Glomerular visceral epithelial cell (primary cell): ENCODE data around the gene PFKFB4.

Experiments used
- DNase-seq: peaks from one replicate; pipeline ENCODE4 v3.0.0-alpha.2; 2016; ENCODE audit errors: extremely low spot score

PFKFB4 gene

DNA sequence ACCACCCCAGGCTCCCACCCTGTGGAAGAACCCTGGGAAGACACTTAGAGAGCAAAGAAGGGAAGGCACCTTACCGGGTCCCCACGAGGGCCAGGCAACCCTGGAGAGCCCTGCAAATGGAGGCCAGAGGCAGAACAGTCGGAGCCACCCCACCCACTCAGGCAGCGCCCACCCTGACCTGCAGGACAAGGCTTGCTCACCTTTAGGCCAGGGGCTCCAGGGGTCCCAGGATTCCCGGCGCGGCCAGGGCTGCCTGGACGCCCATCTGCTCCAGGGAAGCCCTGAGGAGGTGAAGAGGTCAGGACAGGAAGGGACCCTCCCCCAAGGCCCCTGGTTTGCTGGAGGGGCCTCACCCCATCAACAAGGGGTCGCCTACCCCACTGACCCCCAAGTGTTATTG lies 28.2 kb upstream of the PFKFB4 start:
- no peak for DNase-seq

DNA sequence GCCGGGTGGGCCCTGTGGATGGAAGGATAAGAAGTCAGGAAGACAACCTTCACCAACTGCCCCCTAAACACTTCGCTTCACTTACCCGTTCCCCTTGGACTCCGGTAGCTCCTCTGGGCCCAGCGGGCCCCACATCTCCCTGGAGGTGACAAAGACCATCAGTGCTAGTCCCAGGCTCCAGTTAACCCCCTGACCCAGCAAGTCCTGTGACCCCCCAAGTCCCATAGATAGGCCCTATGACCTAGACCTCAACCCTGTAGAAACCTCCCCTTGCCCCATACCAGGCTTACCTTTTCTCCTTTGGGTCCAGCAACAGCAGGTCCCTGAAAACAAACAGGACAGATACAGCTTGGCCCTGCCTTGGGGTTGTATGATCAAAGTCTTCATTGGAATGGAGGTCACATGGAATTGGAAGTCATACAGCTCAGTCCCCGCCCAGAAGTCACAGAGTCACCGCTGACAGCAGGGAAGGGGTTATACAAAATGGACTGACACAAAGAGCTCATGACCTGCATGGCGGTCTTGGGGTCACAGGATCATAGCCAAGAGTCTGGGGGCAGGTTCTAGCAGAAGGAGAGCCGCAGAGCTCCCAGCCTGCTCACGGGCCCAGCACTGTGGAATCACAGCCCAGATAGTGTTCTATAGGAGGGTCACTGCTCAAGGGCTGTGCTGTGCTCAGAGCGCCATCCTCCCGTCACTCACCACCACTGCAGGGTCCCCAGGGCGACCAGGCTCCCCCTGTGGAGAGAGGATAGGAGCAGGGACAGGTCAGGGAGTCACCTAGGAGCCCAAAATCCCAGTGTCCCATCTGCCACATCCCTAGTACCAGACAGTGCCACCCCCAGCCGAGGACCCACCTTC lies 25.2 kb upstream of the PFKFB4 start:
- no peak for DNase-seq

DNA sequence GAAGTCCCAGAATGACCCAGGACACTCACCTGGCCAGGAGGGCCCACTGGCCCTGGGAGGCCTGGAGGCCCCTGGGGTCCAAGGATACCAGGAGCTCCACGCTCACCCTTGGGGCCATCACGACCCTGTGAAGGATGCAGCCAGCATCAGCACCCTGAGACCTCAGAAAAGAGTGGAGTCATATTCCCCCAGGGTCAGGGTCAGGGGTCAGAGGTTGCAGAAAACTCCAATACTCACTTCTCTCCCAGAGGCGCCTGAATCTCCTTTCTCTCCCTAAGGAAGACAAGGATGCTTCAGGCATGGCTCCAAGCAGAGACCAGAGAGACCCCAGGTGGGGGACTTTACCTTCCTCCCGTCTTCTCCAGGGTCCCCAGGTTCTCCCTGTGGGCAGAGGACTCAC lies 20.0 kb upstream of the PFKFB4 start:
- DNase-seq = no peak

DNA sequence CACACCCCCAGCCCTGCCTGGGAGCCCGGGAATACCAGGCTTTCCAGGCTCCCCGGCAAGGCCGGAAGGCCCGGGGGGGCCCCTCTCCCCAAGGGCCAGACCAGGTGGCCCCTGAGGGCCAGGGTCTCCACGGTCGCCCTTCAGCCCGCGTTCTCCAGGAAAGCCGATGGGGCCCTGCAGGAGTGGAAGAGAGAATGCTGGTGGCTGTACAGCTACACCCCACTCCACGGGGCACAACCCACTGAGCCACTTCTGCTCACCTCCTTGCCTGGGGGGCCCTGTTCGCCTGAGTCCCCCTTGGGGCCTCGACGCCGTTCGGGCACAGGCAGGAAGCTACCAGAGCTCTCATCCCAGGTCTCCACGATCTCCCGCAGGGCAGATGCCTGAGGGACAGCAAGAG lies 18.8 kb upstream of the PFKFB4 start:
- no peak for DNase-seq

DNA sequence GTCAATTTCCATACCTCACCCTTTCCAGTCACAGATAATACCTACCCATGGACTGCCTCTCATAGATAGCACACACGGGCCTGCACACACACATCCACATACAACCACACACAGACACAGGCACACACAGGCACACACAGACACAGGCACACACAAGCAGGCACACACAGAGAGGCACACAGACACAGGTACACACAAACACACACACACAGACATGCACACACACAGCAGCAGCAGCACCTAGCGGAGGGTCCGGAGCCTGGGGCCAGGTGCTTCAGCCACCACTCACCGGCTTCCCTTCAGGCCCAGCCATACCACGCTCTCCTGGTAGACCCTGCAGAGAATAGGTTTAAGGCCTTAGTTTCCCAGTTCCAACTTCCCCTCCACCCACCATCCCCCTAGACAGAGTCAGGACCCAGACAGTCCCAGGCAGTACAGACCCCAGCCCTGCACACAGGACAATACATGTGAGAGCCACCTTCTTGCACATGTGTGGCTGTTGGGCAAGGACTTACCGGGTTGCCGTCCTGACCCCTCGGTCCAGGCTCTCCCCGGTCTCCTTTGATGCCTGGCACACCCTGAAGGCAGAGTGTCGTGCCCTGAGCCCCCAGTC lies 17.5 kb upstream of the PFKFB4 start:
- no peak for DNase-seq

DNA sequence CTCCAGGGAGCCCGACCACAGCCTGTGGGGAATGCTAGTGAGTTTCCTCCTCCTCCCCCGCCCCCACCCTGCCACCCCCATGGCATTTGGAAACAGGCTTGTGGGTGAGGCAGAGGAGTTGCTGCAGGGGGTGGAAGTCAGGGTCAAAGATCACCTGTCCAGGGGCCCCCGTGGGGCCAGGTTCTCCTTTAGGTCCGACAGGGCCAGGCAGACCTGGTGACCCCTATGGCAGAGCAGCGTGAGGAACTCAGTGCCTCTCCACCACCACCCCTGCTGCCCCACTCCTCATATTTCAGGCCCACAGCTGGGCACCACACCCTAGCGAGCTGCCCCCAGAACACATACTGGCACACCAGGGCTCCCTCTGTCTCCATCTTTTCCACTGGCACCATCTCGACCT lies 15.9 kb upstream of the PFKFB4 start:
- no peak for DNase-seq

DNA sequence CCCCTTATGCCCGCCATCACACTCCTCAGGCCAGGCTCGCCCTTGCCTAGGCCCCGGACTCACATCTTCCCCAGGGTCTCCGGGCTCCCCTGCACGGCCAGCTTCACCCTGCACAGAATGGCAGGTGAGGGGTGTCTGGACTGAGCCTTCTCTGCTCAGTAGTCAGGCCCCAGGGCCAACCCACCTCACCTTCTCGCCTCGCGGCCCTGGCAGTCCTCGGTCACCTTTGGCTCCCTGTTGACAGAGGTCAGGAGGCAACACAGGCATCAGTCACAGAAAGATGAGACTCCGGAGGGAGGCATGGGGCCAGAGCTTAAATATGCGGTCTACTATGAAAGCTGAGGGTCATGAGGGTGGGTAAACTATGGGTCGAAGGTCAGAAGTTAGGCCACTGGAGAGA lies 15.3 kb upstream of the PFKFB4 start:
- DNase-seq = no peak

DNA sequence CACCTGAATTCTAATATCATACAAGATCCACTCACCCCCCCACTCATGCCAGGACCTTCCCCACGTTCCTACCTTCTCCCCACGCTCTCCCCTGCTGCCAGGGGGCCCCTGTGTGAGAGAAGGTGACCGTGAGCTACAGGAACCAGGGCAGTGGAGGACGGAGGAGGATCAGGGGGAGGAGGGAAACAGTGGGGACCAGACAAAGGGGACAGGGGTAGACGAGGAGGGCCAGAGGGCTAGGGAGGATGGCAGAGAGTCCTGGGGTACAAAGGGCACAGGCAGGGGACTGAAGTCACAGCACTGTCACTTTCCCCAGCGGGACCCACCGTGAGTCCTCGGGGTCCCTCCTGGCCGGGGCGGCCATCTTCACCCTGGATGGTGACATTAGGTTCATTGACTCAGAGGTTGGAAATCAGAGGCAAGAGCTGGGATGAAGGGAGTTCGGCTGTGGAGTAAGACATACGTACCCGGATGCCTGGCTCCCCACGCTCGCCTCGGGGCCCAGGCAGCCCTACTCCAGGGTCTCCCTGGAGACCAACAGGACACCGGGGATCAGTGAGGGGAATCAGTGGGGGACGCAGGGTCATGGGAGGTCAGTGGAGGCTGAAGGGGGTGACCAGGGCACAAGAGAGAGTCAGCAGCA lies 13.3 kb upstream of the PFKFB4 start:
- no peak for DNase-seq

DNA sequence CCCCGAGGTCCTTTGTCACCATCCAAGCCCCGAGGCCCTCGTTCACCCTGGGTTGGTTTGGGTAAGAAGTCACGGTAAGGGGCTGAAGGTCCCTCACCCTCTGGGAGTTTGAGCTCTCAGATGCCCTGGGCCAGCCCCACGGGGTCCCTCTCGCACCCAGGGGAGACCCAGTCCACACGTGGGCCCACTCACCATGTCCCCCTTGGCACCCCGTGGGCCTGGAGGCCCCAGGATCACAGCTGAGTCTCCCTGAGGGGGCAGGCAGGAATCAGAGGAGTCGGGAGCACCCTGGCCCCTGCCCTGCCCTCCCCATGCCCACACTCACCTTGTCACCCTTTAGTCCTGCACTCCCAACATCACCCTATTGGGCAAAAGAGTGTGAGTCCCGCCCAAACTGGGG lies 12.8 kb upstream of the PFKFB4 start:
- DNase-seq = no peak

DNA sequence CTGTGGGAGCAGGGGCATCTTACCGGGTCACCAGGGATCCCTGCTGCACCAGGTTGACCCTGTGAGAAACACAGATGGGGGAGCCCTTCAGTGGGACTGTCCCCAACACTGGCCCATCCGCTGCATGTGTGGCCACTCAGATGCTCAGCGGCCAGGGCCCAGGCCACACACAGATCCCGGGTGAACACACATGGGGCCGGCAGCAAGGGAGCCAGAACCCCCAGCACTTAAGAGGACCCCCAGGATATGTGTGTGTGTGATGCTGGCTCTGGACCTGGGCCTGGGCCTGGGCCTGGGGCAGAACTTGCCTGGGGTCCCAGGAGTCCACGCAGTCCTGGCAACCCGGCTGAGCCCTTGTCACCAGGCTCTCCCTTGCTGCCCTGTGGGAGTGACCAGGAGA lies 11.9 kb upstream of the PFKFB4 start:
- DNase-seq = no peak

DNA sequence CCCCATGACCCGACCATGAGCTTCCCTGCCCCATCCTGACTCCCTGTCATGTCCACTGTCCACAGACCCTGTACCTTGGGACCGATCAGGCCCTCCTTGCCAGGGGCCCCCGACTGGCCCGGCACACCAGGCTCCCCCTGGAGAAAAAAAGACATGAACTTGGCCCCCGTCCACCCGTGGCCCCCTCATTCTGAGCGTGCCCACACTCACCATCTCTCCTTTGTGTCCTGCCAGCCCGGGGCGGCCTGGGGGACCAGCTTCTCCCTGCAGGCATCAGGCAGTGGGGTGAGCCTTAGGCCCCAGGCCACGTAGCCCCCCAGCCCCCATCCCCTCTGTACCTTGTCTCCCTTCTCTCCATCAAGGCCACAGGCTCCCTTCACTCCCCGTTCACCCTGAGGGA lies 10.9 kb upstream of the PFKFB4 start:
- DNase-seq = no peak

DNA sequence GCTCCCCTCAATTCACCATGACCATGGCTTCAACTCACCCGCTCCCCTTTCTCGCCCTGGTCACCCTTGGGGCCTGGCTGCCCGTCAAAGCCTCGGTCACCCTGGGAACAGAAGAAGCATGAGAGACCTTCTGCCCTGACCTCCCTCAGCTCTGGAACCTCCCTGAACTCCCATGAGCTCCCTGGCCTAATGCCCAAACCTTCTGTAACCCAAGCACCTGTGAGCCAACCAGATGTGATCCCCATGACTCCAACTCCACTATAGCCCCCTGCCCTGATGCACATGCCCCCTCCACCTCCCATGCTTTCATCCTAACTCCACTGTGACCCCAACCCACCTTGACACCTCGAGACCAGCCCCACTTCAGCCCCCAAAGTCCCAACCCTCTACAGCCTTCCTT lies 10.5 kb upstream of the PFKFB4 start:
- DNase-seq = no peak

DNA sequence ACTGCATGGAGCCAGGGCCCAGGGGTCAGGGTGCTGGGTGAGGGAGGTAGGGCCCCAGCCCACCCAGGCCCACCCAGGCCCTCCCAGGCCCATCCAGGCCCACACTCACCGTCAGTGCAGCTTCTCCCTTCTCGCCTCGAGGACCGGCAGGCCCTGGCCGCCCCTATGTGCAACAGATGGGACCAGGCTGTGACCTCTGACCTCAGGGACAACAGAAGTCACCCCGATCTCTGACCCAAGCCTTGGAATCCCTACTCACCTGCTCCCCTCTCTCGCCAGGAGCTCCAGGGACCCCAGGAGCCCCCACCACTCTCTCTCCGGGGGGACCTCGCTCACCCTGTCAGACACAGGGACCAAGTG lies 9.8 kb upstream of the PFKFB4 start:
- DNase-seq = no peak

DNA sequence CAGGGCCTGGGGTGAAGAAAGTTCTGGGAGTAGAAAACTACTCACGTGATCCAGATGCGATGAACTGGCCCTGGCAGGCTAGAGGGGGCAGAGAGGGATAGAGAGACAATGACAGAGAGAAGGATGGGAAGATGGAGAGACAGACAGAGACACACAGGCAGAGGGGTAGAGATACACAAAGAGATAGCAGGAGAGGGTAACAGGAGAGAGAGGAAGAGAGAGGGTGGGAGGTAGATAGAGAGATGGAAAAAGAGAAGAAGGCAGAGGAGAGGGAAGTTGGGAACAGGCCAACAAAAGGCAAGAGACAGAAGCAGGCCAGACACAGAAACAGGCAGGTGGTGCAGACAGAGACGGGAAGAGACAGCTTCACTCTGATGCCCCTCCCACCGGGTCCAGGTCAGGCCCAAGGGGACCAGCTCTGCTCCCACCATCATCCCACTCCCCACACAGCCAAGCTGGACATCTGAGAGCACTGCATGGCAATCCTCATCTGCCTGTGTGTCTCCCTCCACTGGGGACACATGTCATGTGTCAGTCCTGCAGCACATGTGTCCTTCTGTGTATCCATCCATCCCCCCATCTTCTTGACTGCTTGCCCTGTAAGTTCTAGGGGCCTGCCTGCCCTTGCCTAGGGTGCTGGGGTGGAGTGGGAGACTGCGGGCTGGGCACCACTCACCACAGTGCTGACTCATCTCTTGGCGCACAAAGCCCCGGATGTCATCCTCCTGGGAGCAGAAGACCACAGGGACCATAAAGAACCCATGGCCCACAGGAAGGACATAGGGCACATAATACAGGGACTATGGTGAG lies 9.2 kb upstream of the PFKFB4 start:
- DNase-seq = peak; percentile 80

DNA sequence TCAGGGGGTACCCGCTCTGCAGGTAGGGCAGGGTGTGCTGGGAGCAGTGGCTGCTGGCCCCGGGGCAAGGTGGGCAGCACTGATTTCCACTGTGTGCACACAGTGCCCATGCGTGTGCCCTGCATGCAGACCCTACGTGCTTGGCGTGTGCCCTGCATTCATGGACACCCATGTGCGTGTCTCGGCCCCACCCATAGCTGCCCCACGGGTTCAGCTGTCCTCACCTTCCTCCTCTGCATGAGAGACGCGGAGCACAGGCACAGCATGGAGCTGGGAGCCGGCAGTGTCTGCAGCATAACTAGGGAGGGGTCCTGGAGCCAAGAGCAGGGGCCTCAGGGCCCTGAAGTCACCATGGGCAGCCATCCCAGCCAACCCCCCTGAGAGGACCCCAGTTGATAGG lies 8.6 kb upstream of the PFKFB4 start:
- no peak for DNase-seq

DNA sequence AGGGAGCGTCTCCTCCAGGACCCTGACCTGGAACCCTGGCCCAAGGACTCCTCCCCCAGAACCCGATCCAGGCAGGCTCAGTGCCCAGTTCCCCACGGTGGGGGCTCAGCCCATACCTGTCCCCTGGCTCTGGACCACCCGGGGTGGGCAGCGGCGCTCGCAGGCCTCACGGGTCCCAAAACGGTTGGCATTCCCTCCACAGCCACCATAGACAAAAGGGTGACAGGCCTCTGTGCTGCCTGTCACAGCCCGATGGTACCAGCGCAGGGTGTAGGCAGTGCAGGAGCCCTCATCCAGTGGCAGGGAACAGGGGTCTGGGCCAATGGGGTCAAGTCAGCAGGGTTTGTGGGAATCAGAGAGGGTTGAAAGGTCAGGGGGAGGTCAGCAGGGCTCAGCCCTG lies 8.1 kb upstream of the PFKFB4 start:
- DNase-seq = no peak

DNA sequence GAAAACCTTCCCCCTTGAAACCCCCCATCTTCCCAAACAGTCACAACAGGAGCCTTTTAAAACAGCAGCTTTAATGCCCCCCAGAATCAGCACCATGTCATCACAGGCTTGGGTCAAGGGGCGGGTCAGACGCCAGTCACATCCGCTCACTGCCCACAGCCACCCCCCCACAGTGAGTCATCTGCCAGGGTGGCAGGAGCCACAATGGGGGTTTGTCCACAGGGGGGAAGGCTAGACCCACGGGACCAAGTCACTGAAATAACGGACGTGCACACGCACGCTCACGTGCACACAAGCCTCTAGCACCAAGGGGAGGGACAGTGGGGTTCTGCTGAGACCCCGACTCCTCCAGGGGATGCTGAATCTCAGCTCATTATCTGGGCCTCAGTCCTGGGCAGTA lies 7.4 kb upstream of the PFKFB4 start:
- peak; percentile 87 for DNase-seq

DNA sequence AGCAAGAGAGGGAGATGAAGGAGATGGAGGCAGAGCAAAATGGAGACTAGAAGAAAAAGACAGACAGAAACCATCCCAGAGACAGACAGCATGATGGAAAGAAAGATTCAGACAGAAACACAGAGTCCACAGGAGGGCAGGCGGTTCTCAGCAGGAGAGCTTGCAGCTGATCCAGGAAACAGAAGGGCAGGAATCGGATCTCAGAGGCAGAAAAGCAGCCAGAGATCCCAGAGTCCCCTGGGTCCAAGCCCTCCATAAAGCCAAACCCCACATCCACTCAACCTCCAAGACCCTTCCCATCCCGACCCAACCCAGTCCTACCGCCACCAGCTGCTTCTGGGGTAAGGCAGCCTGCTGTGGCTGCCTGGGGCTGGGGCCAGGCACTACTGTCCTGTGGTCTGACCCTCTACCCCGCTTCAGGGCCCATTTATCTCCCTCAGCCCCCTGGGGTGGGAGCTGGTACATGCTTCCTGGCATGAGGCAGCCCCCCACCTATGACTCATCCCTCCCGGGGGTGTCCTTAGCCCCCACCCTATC lies 6.8 kb upstream of the PFKFB4 start, which contains the start of gene UCN2:
Gene UCN2 (minus strand): TSS at position 400 of the 537 bp plus-strand sequence. CDS start 657 bp downstream, outside the sequence.
- no peak for DNase-seq

DNA sequence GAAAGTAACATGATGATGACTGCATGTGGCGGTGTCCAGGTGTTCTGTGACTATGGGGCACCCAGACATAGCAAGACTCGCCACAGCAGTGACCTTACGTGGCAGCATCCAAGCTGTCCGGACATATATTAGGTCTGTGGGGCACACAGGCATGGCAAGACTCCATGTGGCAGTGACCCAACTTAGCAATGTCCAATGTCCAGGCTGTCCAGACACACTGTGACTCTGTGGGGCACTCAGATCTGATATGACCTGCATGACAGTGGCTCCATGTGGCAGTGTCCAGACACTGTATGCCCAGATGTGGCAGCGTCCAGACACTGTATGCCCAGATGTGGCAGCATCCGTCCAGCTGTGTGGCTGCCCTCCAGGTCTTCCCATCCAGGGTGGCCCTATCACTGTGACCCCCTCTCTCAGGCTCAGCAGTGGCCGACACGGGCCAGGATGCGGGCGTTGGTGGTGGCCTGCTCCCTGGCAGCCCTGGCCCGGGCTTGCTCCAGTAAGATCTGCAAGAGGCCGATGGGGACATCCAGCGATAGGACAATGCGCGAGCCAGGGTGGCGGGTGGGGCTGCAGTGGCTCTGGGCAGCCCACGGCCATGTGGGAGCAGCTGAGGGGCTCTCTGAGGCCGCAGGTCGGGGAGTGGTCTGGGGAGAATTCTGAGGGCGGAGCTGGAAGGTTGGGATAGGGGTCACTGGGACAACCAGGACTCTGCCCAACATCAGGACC lies 5.9 kb upstream of the PFKFB4 start:
- DNase-seq = no peak

DNA sequence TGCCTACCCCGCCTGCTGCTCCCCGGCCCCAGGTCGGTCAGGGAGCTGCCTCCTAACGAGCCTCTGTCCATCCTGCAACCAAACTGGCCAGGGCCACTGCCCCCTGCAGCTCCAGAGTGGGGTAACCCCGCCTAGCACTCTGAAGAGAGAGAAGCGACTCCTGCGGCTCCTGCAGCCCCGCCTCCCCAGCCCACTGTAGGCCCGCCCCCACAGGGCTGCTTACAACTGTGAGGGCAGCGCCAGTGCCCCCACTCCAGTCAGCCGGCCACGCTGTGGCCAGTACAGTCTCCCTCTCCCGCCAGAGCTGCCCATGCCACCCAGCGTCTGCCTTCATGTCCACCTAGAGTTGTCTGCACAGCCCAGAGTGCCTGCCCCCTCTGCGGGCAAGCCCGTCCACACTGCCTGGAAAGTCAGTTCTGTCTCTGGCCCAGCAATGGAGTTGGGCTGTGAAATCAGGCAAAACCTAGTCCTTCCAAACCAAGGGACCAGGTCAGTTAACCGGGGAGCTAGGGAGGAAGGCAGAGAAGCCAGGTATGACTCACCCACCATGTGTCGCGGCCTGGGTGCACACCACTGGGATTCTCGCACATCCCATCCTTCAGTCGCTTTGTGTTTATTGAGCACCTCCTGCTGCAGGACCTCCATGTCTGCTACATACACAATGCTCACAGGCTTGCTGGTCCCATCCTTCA lies 4.6 kb upstream of the PFKFB4 start:
- DNase-seq = peak; percentile 72

DNA sequence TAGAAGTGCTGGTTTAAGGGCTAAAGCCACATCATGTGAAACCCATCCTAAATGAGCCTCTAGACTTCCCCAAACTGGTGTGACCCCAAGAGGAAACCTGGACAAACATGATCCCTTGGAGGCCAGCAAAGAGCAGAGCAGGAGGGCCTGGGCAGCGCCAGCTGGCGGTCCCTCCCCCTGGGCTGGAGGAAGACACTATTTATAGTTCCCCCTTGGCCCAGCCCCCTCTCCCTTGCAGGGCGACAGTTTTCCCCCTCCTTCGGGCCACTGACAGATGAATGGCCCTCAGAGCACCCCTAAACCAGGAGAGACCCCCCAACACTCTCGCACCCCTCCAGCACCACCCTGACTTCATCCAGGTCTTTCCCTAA lies 4.0 kb upstream of the PFKFB4 start:
- DNase-seq = no peak
